ENCODE results near the gene RASL11B.

DNA sequence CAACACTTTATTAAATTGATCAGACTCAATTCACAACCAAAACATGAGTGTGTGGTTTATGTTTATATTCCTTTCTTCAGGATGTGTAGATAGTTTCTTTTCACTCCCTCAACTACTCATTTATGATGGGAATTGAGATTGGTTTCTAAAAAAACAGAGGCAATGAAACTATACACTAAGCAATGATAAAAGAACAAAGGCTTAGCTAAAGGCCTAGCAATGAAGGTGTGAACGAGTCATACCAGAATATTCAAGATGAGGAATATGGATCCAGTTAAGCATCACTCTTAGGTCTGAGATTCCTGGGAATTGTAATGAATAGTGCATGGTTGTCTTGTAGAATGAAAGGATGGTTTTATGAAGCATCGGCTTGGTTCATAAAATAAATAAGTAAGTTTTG lies 17.5 kb upstream of the RASL11B start:
- no peak for TF ChIP-seq EP300 (IDR thresholded peaks at IDR 0.05)
- TF ChIP-seq, protein P1, sequence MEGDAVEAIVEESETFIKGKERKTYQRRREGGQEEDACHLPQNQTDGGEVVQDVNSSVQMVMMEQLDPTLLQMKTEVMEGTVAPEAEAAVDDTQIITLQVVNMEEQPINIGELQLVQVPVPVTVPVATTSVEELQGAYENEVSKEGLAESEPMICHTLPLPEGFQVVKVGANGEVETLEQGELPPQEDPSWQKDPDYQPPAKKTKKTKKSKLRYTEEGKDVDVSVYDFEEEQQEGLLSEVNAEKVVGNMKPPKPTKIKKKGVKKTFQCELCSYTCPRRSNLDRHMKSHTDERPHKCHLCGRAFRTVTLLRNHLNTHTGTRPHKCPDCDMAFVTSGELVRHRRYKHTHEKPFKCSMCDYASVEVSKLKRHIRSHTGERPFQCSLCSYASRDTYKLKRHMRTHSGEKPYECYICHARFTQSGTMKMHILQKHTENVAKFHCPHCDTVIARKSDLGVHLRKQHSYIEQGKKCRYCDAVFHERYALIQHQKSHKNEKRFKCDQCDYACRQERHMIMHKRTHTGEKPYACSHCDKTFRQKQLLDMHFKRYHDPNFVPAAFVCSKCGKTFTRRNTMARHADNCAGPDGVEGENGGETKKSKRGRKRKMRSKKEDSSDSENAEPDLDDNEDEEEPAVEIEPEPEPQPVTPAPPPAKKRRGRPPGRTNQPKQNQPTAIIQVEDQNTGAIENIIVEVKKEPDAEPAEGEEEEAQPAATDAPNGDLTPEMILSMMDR (IDR thresholded peaks at IDR 0.05), result no peak

All from suprapubic skin (tissue), 3 donors.